ENCODE measurements around the gene AFF3. TPM values are rescaled to one million over a fixed set of nuclear protein-coding genes. Genes with fewer than 3 reads are reported as not detected.

AFF3 gene
- total and polyA plus RNA-seq, 2 of the 8 experiments (the other 6 are each of a cell fraction or from before 2014, with no cell fraction given): 0.27 to 3.0 TPM

- Histone ChIP-seq H3K79me1 (ENCODE audit: low read depth, low read length) (no peaks in the 10 kb centered on the region), H4K8ac (ENCODE audit: extremely low read depth, insufficient read depth, low read length) (no peak overlapping the region; the same call in 1 of the 2 replicates), H2BK120ac (replicated peaks; ENCODE audit: low read depth, low read length) (no peak overlapping the region), H4K20me1 (replicated peaks in 1 of 2; ENCODE audit: control insufficient read depth in 1 of 2, insufficient read depth in 2 of 2, low read length in 2 of 2) (no peaks in the 10 kb centered on the region), H2BK12ac (ENCODE audit: low read depth, low read length) (no peak overlapping the region), H3K4me3 (ENCODE audit: extremely low read depth in 1 of 4, insufficient read depth in 2 of 4, low read depth in 3 of 4, low read length in 4 of 4) (no peak overlapping the region), H2BK20ac (ENCODE audit: low read length) (no peak overlapping the region), H2BK15ac (ENCODE audit: low read length) (no peak overlapping the region), H3K9ac (replicated peaks in 1 of 4; ENCODE audit: extremely low read depth in 1 of 4, low read depth in 3 of 4, low read length in 3 of 4) (no peak overlapping the region; a peak in 1 of 7 replicates), H3K4me1 (replicated peaks in 1 of 4; ENCODE audit: control insufficient read depth in 3 of 4, insufficient read depth in 4 of 4, low read length in 3 of 4) (no peaks in the 10 kb centered on the region), H4K5ac (ENCODE audit: insufficient read length, low read depth, low read length) (no peak overlapping the region), H2AFZ (ENCODE audit: low read length) (no peak overlapping the region), H4K91ac (replicated peaks; ENCODE audit: insufficient read length, low read length) (no peak overlapping the region), H3K14ac (ENCODE audit: insufficient read length) (no peak overlapping the region), H3K79me2 (ENCODE audit: control insufficient read depth in 1 of 2, insufficient read depth in 2 of 2, low read length in 2 of 2) (no peaks in the 10 kb centered on the region), H3K9me3 (ENCODE audit: insufficient read depth in 2 of 2, low read depth in 1 of 2, low read length in 1 of 2) (no peaks in the 10 kb centered on the region), H3K27ac (ENCODE audit: low read depth, low read length) (no peak overlapping the region), H3K4me2 (ENCODE audit: insufficient read depth in 1 of 2, low read depth in 2 of 2, low read length in 2 of 2) (no peak overlapping the region), H3K4ac (replicated peaks; ENCODE audit: insufficient read length, low read depth, low read length) (no peak overlapping the region), H3K27me3 (replicated peaks in 1 of 4; ENCODE audit: control insufficient read depth in 3 of 4, extremely low read depth in 1 of 4, insufficient read depth in 3 of 4, low read length in 3 of 4) (peaks cover 0 to 1% (median 0%) of the 10 kb centered on the region in 4 experiments; a peak in 1 of 7 replicates), H3K56ac (replicated peaks; ENCODE audit: insufficient read length, low read depth, low read length) (no peak overlapping the region), H3K23ac (ENCODE audit: insufficient read length) (no peak overlapping the region), H2AK5ac (ENCODE audit: low read depth, low read length) (no peak overlapping the region), H3K23me2 (ENCODE audit: low read depth, low read length) (no peaks in the 10 kb centered on the region), H3K18ac (ENCODE audit: extremely low read depth, low read length) (no peak overlapping the region), H2BK5ac (ENCODE audit: low read depth, low read length) (no peak overlapping the region), H3K36me3 (ENCODE audit: control insufficient read depth in 2 of 4, insufficient read depth in 4 of 4, low read length in 3 of 4) (no peaks in the 10 kb centered on the region)
- no peak for DNase-seq (ENCODE audit: low read depth in 1 of 2, low spot score in 2 of 2)
- POLR2A ChIA-PET (ENCODE audit: partially characterized antibody): no interaction called here
- CTCF ChIA-PET (ENCODE audit: partially characterized antibody): interaction anchor here (1.0 to 1.6 kb wide), 4 partner anchors 9 to 322 kb away, joined by 3 to 5 read pairs (median 3); no protein-coding TSS in a partner anchor
- WGBS, 2 experiments (ENCODE audit: extremely low coverage in 1 of 2, insufficient coverage in 1 of 2, insufficient read length in 1 of 2, insufficient replicate concordance in 2 of 2, low coverage in 1 of 2, low lambda C conversion rate in 2 of 2, missing lambda C conversion rate in 1 of 2): 88% methylated on average over 7 of the region's 7 CpGs; no CpG with 5 or more reads in 1 of the 2 experiments
- FAIRE-seq: no peak
- TF ChIP-seq RXRA (IDR thresholded peaks at IDR 0.05; ENCODE audit: insufficient read depth, low read depth, low read length): no peak
- TF ChIP-seq JUN (IDR thresholded peaks at IDR 0.05; ENCODE audit: low read depth, low read length): no peak
- no peak for TF ChIP-seq E2F6 (IDR thresholded peaks at IDR 0.05)
- no peak for TF ChIP-seq POLR2A (IDR thresholded peaks at IDR 0.05; ENCODE audit: control extremely low read depth in 1 of 2, low read depth in 2 of 2, low read length in 2 of 2)
- no peak for TF ChIP-seq POU5F1 (IDR thresholded peaks at IDR 0.05; ENCODE audit: low read depth, low read length)
- TF ChIP-seq PHF8 (conservative IDR thresholded peaks at IDR 0.05; ENCODE audit: low read depth, low read length): no peak
- TF ChIP-seq SP4 (IDR thresholded peaks at IDR 0.05; ENCODE audit: low read length): no peak
- TF ChIP-seq CHD2 (IDR thresholded peaks at IDR 0.05; ENCODE audit: low read length): no peak
- TF ChIP-seq MAFK (IDR thresholded peaks at IDR 0.05; ENCODE audit: low read depth, low read length): no peak
- no peak for TF ChIP-seq CTCF (IDR thresholded peaks at IDR 0.05; ENCODE audit: control extremely low read depth in 1 of 3, insufficient read depth in 1 of 3, low read depth in 1 of 3, low read length in 3 of 3)
These were observed 201.4 kb downstream of the AFF3 start for GRCh38 chr2:99940963-99941362.
